Cardiac muscle cell (in vitro differentiated cells and primary cell): Measurements from ENCODE around the gene NR1D1. TPM values are rescaled to one million over a fixed set of nuclear protein-coding genes. Genes with fewer than 3 reads are reported as not detected.

Experiments used
- DNase-seq, 2 donors: peaks; one replicate each; pipeline versions ENCODE4 v3.0.0 to v3.0.0-alpha.2; 2010 to 2017; ENCODE audit warnings: low read depth in 1 of 2, low spot score in 1 of 2
- H3K27ac ChIP-seq: fragments of 200-600 bp; sonication (generic); 2 replicates; pipeline ENCODE4 v1.5.1; 2016
- H3K27me3 ChIP-seq: fragments of 200-600 bp; sonication (generic); 2 replicates; pipeline ENCODE4 v1.6.0; 2016; ENCODE audit warnings: control low read depth
- H3K36me3 ChIP-seq: fragments of 200-600 bp; sonication (generic); 2 replicates; pipeline ENCODE4 v1.5.1; 2016; ENCODE audit warnings: control low read depth
- H3K4me1 ChIP-seq: fragments of 200-600 bp; sonication (generic); 2 replicates; pipeline ENCODE4 v1.8.1; 2017; ENCODE audit warnings: low read depth, mild to moderate bottlenecking, mixed run types
- H3K4me3 ChIP-seq: fragments of 200-600 bp; sonication (generic); 2 replicates; pipeline ENCODE4 v1.5.1; 2016; ENCODE audit warnings: mild to moderate bottlenecking
- H3K9me3 ChIP-seq: fragments of 200-600 bp; sonication (generic); 2 replicates; pipeline ENCODE4 v1.5.1; 2017; ENCODE audit warnings: low read depth, mild to moderate bottlenecking, control low read depth
- polyA plus RNA-seq: library from polyadenylated mRNA; unstranded; fragments of >200 nt; fragmentation: Nextera tagmentation; extraction: Ambion mirVana; gene quantifications from 2 replicates; pipeline ENCODE4 v1.2.1, GENCODE V29; 2016
- total RNA-seq: library from RNA; depleted of rRNA; stranded (reverse); fragments of >200 nt; gene quantifications from 2 replicates; pipeline ENCODE4 v1.2.3, GENCODE V29; 2016
- TF ChIP-seq, protein P1 (sequence below): IDR thresholded peaks from 2 replicates; pipeline ENCODE4 v1.5.1; 2012; ENCODE audit warnings: low read depth, mild to moderate bottlenecking, low read length

The NR1D1 gene
- total and polyA plus RNA-seq, 2 experiments from 2014 or later = 1.7 to 3.7 TPM

GRCh38 chr17:40073454-40074174, 26.8 kb downstream of the NR1D1 start:
- H3K4me1 ChIP-seq = peaks cover 74% of the 10 kb centered on the region
- H3K36me3 ChIP-seq = no peaks in the 10 kb centered on the region
- TF ChIP-seq, protein P1, sequence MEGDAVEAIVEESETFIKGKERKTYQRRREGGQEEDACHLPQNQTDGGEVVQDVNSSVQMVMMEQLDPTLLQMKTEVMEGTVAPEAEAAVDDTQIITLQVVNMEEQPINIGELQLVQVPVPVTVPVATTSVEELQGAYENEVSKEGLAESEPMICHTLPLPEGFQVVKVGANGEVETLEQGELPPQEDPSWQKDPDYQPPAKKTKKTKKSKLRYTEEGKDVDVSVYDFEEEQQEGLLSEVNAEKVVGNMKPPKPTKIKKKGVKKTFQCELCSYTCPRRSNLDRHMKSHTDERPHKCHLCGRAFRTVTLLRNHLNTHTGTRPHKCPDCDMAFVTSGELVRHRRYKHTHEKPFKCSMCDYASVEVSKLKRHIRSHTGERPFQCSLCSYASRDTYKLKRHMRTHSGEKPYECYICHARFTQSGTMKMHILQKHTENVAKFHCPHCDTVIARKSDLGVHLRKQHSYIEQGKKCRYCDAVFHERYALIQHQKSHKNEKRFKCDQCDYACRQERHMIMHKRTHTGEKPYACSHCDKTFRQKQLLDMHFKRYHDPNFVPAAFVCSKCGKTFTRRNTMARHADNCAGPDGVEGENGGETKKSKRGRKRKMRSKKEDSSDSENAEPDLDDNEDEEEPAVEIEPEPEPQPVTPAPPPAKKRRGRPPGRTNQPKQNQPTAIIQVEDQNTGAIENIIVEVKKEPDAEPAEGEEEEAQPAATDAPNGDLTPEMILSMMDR = no peak
- H3K4me3 ChIP-seq = no peak overlapping the region
- peak overlapping the region; percentile 89 for H3K27ac ChIP-seq
- no peaks in the 10 kb centered on the region for H3K9me3 ChIP-seq
- DNase-seq = no peak
- no peaks in the 10 kb centered on the region for H3K27me3 ChIP-seq

DNA sequence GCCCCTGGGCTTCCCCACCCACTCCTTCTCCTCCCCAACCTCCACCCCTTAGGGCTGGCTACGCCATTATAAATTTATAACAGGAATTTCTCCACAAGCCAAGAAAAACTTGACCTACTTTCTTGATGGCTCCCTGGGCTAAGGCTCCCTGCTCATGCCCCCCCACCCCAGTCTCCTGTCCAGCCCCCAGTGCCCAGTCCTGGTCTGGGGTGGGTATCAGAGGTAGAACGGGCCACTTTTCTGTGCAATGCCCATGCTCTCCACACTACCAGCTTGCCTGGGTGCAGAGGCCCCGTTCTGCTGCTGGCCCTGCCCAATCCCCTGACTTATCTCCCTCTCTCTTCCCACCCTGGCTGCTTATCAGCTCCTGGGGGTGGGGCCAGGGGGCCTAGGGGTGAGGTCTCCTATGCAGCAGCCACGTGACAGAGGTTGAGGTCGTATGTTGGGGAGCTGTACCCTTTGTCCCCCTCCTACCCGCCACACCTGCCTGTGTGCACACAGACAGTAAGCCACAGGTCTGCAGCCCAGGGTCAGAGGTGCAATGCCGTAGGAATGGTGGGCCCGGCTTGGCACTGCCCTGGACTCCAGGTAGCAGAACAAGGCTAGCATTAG, 27.5 kb downstream of the NR1D1 start:
- H3K4me3 ChIP-seq = no peak overlapping the region
- H3K36me3 ChIP-seq = no peaks in the 10 kb centered on the region
- DNase-seq = peak in 1 of 2 donors; percentile 45
- H3K9me3 ChIP-seq = no peaks in the 10 kb centered on the region
- H3K27me3 ChIP-seq = no peaks in the 10 kb centered on the region
- H3K27ac ChIP-seq = peak overlapping the region; percentile 89
- H3K4me1 ChIP-seq = peaks cover 80% of the 10 kb centered on the region
- TF ChIP-seq, protein P1 = no peak

- Histone ChIP-seq H3K27me3 (no peaks in the 10 kb centered on the region), H3K9me3 (no peaks in the 10 kb centered on the region), H3K27ac (peak overlapping the region; percentile 89), H3K4me3 (no peak overlapping the region), H3K4me1 (peaks cover 80% of the 10 kb centered on the region), H3K36me3 (no peaks in the 10 kb centered on the region)
- TF ChIP-seq, protein P1 = no peak
- DNase-seq = peak; percentile 29 to 57
These were observed 28.2 kb downstream of the NR1D1 start for GRCh38 chr17:40072040-40072734.

DNA sequence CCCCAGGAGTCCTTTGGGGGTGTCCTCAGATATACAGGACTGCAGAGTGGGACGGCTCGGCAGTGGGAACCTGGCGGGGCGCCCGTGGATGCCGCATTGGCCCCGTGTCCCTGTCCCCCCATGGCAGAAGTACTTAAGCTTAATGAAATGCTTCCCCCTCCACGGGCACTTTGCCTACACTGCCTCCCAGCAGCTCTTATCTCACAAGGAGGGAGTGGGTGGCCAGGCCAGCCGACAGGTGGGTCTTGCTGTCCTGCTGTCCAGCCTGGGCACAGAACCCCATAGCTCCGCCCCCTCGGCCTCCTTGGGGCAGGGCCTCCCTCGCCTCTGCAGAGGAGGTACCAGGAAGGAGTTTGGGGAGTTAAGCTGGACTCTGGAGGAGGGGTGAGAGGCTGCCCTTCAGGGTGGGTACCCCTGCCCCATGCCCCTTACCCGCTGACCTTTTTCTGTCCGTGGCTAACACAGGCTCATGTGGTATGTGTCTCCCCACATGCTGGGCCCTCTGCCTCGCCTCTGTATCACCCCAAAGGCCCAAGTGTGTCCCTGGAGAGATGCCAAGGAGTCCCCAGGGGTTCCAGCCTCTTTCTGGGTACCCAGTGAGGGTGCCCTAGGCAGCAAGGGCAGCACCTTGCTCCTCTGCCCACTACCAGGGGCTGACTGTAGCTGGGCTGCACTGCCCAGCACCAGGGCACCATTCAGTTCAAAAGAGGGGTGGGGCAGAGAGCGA, 28.9 kb downstream of the NR1D1 start:
- Histone ChIP-seq H3K27me3 (no peaks in the 10 kb centered on the region), H3K4me3 (no peak overlapping the region), H3K9me3 (no peaks in the 10 kb centered on the region), H3K4me1 (peaks cover 78% of the 10 kb centered on the region), H3K27ac (peak overlapping the region; percentile 89), H3K36me3 (no peaks in the 10 kb centered on the region)
- no peak for DNase-seq
- TF ChIP-seq, protein P1 = no peak

- TF ChIP-seq, protein P1 = no peak
- Histone ChIP-seq H3K4me3 (no peak overlapping the region), H3K27me3 (no peaks in the 10 kb centered on the region), H3K27ac (peak overlapping the region; percentile 89), H3K9me3 (no peaks in the 10 kb centered on the region), H3K4me1 (peaks cover 76% of the 10 kb centered on the region), H3K36me3 (no peaks in the 10 kb centered on the region)
- no peak for DNase-seq
These were observed 29.6 kb downstream of the NR1D1 start for GRCh38 chr17:40070709-40071312.
